NCI-H2227 treated with DMSO at 0.1 percent for 48 hours (cell line): ENCODE measurements around the gene RBFOX1.

ENCODE experiments used
- DNase-seq: peaks from one replicate; lab custom pipeline; 2025; lab: John Stamatoyannopoulos, UW

Gene RBFOX1

GRCh38 chr16:7332611-7333010 is at the start of gene RBFOX1:
Gene RBFOX1 (plus strand): TSS chr16:7332845.
- no peak for DNase-seq

- no peak for DNase-seq
These were observed 47.9 kb upstream of the RBFOX1 start for GRCh38 chr16:7284780-7285179.

GRCh38 chr16:7285520-7285919 is 47.1 kb upstream of the RBFOX1 start:
- DNase-seq: no peak

- DNase-seq: no peak
These were observed 43.3 kb upstream of the RBFOX1 start for GRCh38 chr16:7289299-7289698.

GRCh38 chr16:7290682-7291081 is 42.0 kb upstream of the RBFOX1 start:
- DNase-seq: no peak

GRCh38 chr16:7294020-7294419 is 38.6 kb upstream of the RBFOX1 start:
- no peak for DNase-seq

- peak; percentile 27 for DNase-seq
These were observed 29.5 kb upstream of the RBFOX1 start for GRCh38 chr16:7303052-7303610.

GRCh38 chr16:7303660-7304200 is 28.9 kb upstream of the RBFOX1 start:
- no peak for DNase-seq

- DNase-seq: no peak
These were observed 28.4 kb upstream of the RBFOX1 start for GRCh38 chr16:7304279-7304678.

- no peak for DNase-seq
These were observed 27.7 kb upstream of the RBFOX1 start for GRCh38 chr16:7304958-7305357.

GRCh38 chr16:7313170-7313569 is 19.5 kb upstream of the RBFOX1 start:
- DNase-seq: peak; percentile 11

GRCh38 chr16:7314163-7314562 is 18.5 kb upstream of the RBFOX1 start:
- no peak for DNase-seq

GRCh38 chr16:7315813-7316212 is 16.8 kb upstream of the RBFOX1 start:
- no peak for DNase-seq

- no peak for DNase-seq
These were observed 16.3 kb upstream of the RBFOX1 start for GRCh38 chr16:7316281-7316888.

- DNase-seq: no peak
These were observed 14.7 kb upstream of the RBFOX1 start for GRCh38 chr16:7317982-7318381.

- DNase-seq: no peak
These were observed 14.0 kb upstream of the RBFOX1 start for GRCh38 chr16:7318686-7319085.

GRCh38 chr16:7319514-7319913 is 13.1 kb upstream of the RBFOX1 start:
- DNase-seq: no peak

- no peak for DNase-seq
These were observed 11.0 kb upstream of the RBFOX1 start for GRCh38 chr16:7321661-7322060.

- DNase-seq: no peak
These were observed 8.3 kb upstream of the RBFOX1 start for GRCh38 chr16:7324321-7324720.

- no peak for DNase-seq
These were observed 6.8 kb upstream of the RBFOX1 start for GRCh38 chr16:7325834-7326233.

- DNase-seq: no peak
These were observed 1.9 kb upstream of the RBFOX1 start for GRCh38 chr16:7330709-7331108.

GRCh38 chr16:7331997-7332396 is 648 bp upstream of the RBFOX1 start:
- DNase-seq: no peak

- no peak for DNase-seq
These were observed 608 bp downstream of the RBFOX1 start for GRCh38 chr16:7333180-7333725.
